ENCODE data around the gene LYL1.

Gene LYL1

DNA sequence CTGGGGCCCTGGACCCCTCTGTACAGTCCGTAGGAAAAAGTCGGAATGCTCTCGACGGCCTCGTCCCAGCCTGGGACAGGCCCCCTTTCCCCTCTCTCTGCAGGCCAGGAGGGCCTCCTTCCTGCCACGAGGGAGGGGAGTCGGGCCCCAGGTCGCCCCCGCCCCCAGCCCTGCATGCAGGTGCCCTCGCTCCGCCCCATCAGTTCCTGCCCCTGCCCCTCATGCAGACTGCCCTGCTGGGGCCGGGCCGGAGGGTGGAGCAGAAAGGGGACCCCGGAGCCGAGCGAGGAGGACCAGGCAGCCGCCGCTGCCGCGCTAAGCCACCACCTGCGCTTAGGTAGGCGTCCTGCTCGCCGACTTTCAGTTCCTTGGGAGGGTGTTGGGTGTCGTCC is 7.3 kb downstream of the LYL1 start:
- TF ChIP-seq, protein P1, sequence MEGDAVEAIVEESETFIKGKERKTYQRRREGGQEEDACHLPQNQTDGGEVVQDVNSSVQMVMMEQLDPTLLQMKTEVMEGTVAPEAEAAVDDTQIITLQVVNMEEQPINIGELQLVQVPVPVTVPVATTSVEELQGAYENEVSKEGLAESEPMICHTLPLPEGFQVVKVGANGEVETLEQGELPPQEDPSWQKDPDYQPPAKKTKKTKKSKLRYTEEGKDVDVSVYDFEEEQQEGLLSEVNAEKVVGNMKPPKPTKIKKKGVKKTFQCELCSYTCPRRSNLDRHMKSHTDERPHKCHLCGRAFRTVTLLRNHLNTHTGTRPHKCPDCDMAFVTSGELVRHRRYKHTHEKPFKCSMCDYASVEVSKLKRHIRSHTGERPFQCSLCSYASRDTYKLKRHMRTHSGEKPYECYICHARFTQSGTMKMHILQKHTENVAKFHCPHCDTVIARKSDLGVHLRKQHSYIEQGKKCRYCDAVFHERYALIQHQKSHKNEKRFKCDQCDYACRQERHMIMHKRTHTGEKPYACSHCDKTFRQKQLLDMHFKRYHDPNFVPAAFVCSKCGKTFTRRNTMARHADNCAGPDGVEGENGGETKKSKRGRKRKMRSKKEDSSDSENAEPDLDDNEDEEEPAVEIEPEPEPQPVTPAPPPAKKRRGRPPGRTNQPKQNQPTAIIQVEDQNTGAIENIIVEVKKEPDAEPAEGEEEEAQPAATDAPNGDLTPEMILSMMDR (IDR thresholded peaks at IDR 0.05; ENCODE audit: low read depth, low read length, missing control alignments), result no peak
- Histone ChIP-seq H3K27me3 (replicated peaks) (no peaks in the 10 kb centered on the region), H3K36me3 (replicated peaks) (no peaks in the 10 kb centered on the region), H3K27ac (no peak overlapping the region), H3K4me3 (ENCODE audit: low read depth, low read length) (no peak overlapping the region)
- in situ Hi-C loops (cut with HindIII; ENCODE audit: low pct_ligation_motif_present, low sequenced_read_pairs), result no loop called here
- DNase-seq, result no peak

DNA sequence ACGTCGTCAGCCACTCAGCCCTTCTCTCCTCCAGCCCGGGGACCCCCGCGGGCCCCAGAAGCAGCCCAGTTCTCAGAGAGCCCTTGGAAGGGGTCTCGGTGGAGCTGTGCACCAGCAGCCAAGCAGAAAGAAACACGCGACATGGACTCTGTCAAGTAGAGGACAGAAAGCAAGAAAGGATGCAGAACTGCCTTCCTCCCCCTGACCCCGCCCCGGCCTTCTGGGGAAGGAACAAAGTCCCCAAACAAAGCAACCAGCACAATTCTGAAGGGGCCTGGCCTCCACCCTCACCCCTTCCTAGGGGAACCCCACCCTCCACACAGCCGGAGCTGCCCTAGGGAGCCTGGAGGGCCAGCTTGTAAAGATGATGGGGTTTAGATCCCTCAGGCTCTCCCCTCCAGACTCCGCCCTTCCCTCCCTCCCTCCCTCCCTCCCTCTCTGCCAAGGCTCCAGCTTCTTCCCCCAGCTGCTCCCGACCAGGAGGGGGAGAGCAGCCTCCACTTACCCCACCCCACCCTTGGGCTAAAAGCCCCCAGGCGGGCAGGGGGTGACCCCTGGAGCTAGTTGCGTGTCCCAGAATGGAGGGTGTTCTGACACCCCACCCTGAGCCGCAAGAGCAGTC is 7.8 kb downstream of the LYL1 start:
- no peaks in the 10 kb centered on the region for H3K36me3 ChIP-seq (replicated peaks)
- H3K27ac ChIP-seq, result no peak overlapping the region
- DNase-seq, result no peak
- no peak overlapping the region for H3K4me3 ChIP-seq (ENCODE audit: low read depth, low read length)
- in situ Hi-C loops (cut with HindIII; ENCODE audit: low pct_ligation_motif_present, low sequenced_read_pairs), result no loop called here
- H3K27me3 ChIP-seq (replicated peaks), result no peaks in the 10 kb centered on the region
- TF ChIP-seq, protein P1 (IDR thresholded peaks at IDR 0.05; ENCODE audit: low read depth, low read length, missing control alignments), result no peak

DNA sequence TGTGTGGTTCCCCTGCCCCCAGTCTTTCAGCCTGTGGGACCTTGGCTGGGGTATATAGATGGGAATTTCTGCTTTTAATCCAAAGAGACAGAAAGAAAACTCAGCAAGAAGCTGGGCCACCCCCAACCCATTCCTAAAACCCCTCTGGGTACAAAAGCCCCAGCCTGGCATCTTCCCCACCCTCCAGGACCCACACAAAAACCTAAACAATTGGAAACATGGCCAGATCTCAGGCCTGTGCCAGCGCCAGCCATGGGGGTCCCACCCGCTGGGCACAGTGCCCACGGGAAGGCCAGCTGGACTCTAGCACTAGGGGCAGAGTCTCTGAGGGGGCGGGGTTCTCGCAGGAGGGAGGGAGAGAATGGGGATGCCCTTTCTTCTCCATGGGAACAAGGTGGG is 8.6 kb downstream of the LYL1 start:
- TF ChIP-seq, protein P1 (IDR thresholded peaks at IDR 0.05; ENCODE audit: low read depth, low read length, missing control alignments), result no peak
- Histone ChIP-seq H3K27me3 (replicated peaks) (no peaks in the 10 kb centered on the region), H3K4me3 (ENCODE audit: low read depth, low read length) (no peak overlapping the region), H3K36me3 (replicated peaks) (no peaks in the 10 kb centered on the region), H3K27ac (no peak overlapping the region)
- in situ Hi-C loops (cut with HindIII; ENCODE audit: low pct_ligation_motif_present, low sequenced_read_pairs), result no loop called here
- no peak for DNase-seq

DNA sequence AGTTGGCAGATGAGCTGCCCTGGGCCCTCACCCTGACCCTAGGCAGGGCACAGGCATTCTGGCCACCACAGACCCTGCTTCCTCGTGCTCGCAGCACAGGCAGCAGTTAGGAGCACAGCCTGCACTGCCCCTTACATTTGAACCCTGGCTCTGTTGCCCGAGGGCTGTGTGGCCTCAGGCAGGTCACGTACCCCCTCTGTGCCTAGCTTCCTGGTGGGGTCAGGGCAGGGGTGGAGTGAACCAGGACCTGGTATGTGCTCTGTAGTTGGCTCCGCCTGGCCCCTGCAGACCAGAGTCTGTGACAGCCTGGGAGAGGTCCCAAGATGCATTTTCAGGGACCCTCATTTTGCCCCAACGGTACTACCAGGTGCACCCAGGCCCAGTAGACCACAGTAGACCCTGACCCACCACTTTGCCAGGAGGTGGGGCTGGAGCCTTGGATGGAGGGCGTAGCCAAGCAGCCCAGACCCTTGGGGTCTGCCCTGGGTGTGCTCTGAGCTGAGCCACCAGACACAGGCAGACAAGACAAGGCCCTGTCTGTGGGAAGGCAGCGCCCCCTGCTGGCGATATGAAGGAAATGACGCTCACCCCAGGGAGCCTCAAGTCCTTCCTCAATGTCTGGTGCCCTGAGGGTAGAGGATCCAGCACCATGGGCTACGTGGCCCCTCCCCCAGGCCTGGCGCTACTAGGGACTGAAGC is 9.1 kb downstream of the LYL1 start:
- peak; percentile 68 for DNase-seq
- TF ChIP-seq, protein P1 (IDR thresholded peaks at IDR 0.05; ENCODE audit: low read depth, low read length, missing control alignments), result peak; percentile 89
- Histone ChIP-seq H3K36me3 (replicated peaks) (no peaks in the 10 kb centered on the region), H3K27me3 (replicated peaks) (no peaks in the 10 kb centered on the region), H3K27ac (no peak overlapping the region), H3K4me3 (ENCODE audit: low read depth, low read length) (no peak overlapping the region)
- in situ Hi-C loops (cut with HindIII; ENCODE audit: low pct_ligation_motif_present, low sequenced_read_pairs), result no loop called here

DNA sequence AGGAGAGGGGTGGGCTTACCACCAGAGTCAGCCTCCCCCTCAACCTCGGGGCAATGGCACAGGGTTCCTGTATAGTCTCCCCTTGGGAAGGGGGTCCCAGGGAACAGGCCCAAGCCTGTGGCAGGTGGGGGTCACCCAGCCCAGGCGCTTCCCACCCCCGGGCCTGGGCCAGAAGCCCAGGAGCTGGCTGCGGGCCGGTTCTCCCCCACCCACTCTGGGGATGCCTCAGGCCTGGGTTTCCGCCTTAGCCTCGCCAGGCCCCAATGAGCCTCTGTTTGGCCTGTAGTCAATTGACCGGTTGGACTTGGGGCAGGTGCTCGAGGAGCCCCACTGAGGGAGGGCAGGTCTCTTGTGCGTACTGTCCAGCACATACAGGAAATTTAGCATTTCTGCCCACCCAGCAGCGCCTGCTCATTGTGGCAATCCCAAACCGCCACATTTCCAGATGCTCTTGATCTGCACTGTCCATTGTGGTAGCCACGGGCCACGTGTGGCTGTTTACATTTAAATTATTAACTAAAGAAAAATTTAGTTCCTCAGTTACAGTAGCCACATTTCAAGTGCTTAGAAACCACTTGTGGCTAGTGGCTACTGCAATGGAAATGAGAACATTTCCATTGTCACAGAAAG is 9.9 kb downstream of the LYL1 start:
- Histone ChIP-seq H3K27ac (no peak overlapping the region), H3K4me3 (ENCODE audit: low read depth, low read length) (no peak overlapping the region), H3K36me3 (replicated peaks) (no peaks in the 10 kb centered on the region), H3K27me3 (replicated peaks) (no peaks in the 10 kb centered on the region)
- TF ChIP-seq, protein P1 (IDR thresholded peaks at IDR 0.05; ENCODE audit: low read depth, low read length, missing control alignments), result no peak
- DNase-seq, result no peak
- in situ Hi-C loops (cut with HindIII; ENCODE audit: low pct_ligation_motif_present, low sequenced_read_pairs), result no loop called here
